NCI-H510A treated with DMSO at 0.1 percent for 48 hours (cell line): ENCODE data around the gene TIMM29.
"Not testable (repeated sequence)": the region's sequence is repeated elsewhere in the genome, so short reads cannot be mapped to it uniquely, and the experiment has no call there.

ENCODE experiments used
- DNase-seq: peaks from one replicate; lab custom pipeline; 2025; lab: John Stamatoyannopoulos, UW

The TIMM29 gene

GRCh38 chr19:10943412-10943811 is 14.8 kb downstream of the TIMM29 start:
- not testable (repeated sequence) for DNase-seq

GRCh38 chr19:10945264-10945663 is 16.7 kb downstream of the TIMM29 start:
- DNase-seq: no peak

DNA sequence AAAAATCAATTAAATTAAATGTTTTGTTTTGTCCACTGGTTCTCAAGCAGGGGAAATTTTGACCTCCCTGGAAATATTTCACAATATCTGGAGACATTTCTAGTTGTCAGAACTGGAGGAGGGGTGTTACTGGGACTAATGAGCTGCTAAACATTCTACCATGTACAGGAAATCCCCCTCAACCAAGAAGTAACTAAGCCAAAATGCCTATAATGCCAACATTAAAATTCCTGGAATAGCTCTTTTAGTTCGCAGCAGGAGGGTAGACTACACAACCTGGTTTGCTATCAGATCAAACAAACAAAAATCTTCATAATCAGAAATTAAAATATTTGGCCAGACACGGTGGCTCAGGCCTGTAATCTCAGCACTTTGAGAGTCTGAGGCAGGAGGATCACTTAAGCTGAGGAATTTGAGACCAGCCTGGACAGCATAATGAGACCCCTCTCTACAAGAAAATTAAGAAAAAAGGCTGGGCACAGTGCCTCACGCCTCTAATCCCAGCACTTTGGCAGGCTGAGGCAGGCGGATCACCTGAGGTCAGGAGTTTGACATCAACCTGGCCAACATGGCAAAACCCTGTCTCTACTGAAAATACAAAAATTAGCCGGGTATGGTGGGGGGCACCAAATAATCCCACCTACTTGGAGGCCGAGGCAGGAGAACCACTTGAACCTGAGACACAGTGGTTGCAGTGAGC is 18.5 kb downstream of the TIMM29 start:
- DNase-seq: no peak

- DNase-seq: peak; percentile 63
Measured at GRCh38 chr19:10952809-10953208, 24.2 kb downstream of the TIMM29 start.

DNA sequence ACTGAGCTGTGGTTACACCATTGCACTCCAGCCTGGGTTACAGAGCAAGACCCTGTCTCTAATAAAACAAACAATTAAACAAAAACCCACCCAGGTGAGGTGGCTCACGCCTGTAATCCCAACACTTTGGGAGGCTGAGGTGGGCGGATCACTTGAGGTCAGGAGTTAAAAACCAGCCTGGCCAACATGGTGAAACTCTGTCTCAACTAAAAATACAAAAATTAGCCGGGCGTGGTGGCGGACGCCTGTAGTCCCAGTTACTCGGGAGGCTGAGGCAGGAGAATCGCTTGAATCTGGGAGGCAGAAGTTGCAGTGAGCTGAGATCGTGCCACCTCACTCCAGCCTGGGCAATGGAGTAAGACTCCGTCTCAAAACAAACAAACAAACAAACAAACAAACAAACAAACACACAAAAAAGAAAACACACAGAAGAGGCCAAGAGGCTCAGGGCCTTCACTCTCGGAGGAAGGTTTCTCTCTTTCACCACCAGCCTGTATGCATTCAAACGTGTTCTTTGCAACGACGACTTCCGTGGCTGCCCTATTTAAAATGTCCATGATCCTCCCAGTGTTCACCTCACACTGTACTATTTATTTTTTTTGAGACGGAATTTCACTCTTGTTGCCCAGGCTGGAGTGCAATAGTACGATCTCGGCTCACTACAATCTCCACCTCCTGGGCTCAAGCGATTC is 30.8 kb downstream of the TIMM29 start:
- not testable (repeated sequence) for DNase-seq

DNA sequence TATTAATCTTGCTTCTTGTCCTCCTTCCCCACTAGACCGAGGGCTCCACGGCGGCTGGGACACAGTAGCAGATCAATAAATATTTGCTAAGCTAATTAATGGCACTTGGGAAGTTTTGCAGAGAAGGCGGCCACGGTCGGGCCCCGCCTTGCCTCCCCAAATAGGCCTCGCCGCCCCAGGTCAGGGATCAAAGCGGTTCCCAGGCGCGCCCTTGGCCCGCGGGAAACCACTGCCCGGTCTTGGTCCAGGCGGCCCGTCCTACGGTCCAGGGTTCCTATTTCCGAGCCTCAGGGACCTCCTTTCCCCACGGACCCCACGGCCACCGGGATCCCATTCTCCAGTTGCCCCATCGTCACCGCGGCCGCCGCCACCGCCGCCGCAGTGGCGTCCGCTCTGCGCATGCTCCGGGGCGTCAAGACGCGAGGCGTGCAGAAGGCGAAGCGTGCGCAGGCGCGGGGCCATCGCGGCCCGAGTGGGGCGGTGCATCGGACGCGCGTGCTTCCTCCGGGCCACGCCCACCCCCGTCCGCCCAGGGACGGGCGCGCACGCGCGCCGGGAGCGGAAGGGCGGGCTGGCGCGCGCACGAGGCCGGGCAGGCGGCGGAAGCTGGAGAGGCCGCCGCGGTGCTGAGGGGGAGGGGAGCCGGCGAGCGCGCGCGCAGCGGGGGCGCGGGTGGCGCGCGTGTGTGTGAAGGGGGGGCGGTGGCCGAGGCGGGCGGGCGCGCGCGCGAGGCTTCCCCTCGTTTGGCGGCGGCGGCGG is 31.9 kb downstream of the TIMM29 start, which contains the start of gene SMARCA4:
Gene SMARCA4 (plus strand): TSS at position 717 of the 759 bp plus-strand sequence. CDS start 23,122 bp downstream, outside the sequence.
- peak; percentile 98 for DNase-seq

DNA sequence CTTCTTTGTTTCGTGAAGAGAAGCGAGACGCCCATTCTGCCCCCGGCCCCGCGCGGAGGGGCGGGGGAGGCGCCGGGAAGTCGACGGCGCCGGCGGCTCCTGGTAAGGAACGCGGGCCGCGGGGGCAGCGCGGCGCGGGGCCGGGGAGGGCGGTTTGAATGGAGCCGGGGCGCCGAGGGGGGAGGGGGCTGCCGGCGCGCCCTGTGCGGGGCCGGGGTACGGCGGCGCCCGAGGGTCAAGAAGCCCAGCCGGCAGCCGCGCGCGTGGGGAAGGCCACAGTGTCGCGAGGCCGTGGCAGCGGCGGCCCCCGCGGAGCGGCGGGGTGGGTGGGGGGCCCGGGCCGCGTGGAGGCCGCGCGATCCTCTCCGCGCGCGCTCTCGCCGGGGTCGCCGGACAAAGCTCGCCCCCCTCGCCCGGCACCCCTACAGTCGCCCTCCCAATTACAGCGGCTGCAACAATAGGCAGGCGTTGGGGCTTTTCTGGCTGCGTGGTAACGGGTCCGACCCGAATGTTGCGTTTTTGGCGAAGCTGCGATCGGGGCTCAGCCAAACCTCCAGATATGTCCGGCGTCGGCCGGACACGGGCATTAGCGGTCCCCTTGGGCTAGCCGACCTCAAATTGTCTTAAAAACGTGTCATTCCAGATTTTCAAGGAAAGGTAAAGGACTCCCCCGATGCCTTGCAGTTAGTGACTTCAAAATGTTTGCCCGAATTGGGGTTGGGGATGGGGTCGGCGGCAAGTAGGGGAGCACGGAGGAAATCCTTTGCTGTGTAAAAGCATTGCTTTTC is 32.7 kb downstream of the TIMM29 start:
- peak; percentile 28 for DNase-seq

DNA sequence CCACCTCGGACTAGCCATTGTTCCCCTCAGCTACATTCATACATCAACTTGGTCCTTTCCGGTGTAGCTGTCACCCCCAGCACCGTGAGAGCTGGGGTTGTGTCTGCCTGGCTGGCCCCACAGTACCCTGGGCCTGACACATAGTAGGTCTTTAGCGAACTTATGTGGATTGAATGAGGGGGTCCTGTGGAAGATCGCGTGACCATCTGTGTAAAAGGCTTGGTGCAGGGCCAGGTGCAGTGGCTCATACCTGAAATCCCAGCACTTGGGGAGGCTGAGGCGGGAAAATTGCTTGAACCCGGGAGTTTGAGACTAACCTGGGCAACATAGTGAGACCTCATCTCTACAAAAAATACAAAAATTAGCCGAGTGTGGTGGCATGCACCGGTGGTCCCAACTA is 34.3 kb downstream of the TIMM29 start:
- no peak for DNase-seq

DNA sequence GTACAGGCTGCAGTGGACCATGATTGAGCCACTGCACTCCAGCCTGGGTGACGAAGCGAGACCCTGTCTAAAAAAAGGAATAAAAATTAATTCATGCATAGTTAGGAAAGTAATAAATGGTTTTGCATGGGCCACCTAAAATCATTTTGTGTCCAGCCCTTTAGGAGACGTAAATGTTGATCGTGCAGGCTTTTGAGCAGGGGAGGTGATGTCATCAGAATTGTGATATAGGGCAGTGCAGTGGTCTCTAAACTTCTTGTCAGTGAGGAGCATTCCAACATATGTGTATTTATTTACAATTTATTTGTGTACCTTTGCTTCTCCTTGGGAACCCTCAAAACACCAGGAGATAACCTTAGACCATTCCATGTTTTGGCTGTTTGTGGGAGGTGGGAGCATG is 35.3 kb downstream of the TIMM29 start:
- DNase-seq: no peak

GRCh38 chr19:10964903-10965302 is 36.3 kb downstream of the TIMM29 start:
- DNase-seq: no peak

GRCh38 chr19:10965398-10965797 is 36.8 kb downstream of the TIMM29 start:
- no peak for DNase-seq

DNA sequence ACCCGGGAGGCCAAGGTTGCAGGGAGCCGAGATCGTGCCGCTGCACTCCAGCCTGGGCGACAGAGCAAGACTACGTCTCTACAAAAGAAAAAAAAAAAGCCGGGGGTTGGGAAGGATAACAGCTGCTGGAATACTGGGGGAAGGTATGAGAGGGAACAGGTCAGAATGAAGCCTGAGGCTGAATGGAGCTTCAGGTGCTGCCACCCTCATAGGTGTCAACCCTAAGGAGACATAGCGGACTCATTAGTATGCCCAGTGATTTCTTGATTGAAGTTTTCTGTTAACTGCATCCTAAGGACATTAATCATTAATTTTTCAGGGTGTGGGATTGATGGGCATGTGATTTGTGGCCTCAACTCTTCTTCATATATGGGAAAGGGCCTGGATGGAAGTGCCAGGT is 38.2 kb downstream of the TIMM29 start:
- DNase-seq: no peak

DNA sequence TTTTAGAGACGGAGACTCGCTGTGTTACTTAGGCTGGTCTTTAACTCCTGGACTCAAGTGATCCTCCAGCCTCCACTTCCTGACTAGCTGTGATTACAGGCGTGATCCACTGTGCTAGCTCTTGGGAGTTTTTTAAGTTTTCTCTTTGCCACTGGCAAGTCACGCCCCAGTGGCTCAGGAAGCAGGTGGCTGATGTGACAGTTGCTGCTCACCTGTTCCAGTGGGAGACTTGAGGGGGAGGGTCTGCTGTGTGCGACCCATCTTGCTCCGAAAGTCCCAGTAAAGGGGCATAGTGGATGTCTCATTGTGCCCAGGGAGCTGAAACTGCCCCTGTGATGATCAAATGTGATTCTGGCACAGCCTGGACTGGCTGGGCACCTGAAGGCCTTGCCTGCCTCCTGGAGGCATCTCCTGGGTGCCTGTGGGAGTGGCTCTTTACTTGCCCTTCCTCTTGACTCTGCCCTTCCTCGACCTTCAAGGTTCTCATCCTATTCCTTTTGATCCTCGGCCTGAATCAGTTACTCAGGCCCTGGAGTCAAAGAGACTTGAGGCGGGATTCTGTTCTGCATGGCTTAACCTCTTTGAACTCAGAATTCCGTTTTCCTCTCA is 40.0 kb downstream of the TIMM29 start:
- peak; percentile 69 for DNase-seq

- DNase-seq: no peak
Measured at GRCh38 chr19:10971107-10971726, 42.6 kb downstream of the TIMM29 start.

GRCh38 chr19:10975374-10976130 is 46.9 kb downstream of the TIMM29 start:
- DNase-seq: no peak

GRCh38 chr19:10976131-10976892 is 47.7 kb downstream of the TIMM29 start:
- no peak for DNase-seq

GRCh38 chr19:10977742-10978092 is 49.1 kb downstream of the TIMM29 start:
- DNase-seq: no peak
